ENCODE data around the gene PRDM11. TPM values are rescaled to one million over a fixed set of nuclear protein-coding genes. Genes with fewer than 3 reads are reported as not detected.

Gene PRDM11
- total RNA-seq, 1 donor from 2014 or later: 7.6 TPM

- DNase-seq (ENCODE audit: extremely low read depth, low read depth, low spot score): no peak
Observed at GRCh38 chr11:45156741-45157140, 10.3 kb downstream of the PRDM11 start.

DNA sequence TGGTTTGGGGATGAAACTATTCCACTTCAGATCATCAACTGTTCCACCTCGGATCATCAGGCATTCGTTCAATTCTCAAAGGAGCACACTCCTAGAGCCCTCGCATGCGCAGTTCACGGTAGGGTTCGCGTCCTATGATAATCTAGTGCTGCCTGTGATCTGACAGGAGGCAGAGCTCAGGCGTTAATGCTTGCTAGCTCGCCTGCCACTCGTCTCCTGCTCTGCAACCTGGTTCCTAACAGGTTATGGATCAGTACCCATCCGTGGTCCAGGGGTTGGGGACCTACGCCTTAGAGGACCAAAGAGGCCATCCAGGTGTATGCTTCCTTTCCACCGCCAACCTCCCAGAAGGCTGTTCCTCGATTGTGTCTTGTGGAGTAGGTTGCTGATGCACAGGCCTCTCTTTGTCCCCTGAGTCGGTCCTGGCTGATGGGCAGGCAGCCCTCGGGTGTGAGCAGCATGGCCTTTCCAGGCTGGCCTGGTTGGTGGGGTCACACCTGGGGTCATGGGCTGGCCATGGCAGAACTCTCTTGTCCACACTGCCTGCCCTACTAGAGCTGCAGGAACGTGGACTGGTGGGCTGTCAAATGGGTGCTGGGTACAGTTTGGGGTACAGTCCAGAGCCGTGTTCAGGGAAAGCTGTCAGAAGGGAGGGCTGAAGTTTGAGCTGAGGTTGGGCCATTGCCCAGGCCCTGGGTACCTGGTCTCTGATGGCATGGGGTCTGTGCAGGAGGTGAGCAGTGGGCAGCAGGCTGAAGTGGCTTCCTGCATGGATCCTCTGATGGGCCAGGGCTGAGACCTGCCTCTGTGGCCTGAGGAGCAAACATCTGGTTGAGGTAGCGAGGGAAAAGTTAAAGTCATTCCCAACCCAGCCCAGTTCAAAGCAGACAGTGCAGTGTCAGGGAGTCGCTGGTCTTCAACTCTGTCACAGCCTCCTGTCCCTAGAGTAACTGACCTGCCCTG is 11.1 kb downstream of the PRDM11 start:
- DNase-seq (ENCODE audit: extremely low read depth, low read depth, low spot score): no peak

GRCh38 chr11:45158210-45158731 is 11.8 kb downstream of the PRDM11 start:
- no peak for DNase-seq (ENCODE audit: extremely low read depth, low read depth, low spot score)

- DNase-seq (ENCODE audit: extremely low read depth, low read depth, low spot score): no peak
Observed at GRCh38 chr11:45158891-45159605, 12.6 kb downstream of the PRDM11 start.

GRCh38 chr11:45159781-45160365 is 13.4 kb downstream of the PRDM11 start:
- DNase-seq (ENCODE audit: extremely low read depth, low read depth, low spot score): no peak

DNA sequence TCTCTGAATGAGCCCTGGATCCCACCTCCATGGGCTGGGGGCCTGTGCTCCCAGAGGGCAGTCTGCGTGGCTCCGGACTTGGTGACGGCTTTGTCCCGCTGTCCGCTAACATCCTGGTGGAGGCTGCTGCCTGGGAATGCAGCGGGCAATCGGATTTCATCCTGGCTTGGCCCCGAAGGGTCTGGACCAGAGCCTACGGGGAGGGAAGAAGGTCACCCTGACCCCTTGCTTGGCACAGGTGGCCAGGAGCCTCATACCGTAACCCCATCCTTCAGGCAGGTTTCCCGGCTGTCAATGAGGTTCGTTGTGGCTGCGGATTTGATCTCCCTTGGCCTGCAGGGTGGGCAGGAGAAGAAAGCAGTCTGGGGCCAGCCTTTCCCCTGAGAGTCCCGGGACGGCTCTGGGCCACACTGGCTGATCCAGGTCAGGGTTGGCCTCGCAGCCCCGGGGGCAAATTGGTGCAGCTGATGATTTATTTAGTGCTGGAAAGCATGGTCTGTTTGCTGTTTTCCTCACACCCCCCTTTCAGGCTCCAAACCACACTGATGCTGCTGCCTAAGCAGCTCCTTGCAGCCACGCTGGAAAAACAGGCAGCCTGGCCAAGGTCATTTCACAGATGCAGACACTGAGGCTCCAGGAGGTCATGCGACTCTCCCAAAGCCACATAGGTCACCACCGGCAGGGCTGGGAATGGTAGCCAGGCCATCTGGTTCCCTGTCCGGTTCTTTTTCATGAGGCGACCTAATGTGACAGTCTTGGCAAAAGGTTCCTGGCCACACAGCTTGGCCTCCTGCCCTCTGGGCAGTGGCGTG is 15.0 kb downstream of the PRDM11 start:
- no peak for DNase-seq (ENCODE audit: extremely low read depth, low read depth, low spot score)

DNA sequence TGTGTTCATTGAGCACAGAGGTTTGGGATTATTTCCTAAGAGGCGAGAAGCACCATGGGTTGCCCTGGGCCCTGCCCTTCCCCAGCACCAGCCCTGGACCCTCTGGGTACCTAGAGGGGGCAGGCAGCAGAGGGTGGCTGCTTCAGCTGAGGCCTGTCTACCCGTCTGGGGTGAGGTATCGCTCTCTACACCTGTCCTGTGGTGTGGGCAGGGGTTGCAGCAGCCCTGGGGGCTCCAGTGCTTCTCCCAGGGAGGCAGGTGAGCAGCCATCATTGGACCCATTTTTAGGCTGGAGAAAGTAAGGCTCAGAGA is 15.6 kb downstream of the PRDM11 start:
- no peak for DNase-seq (ENCODE audit: extremely low read depth, low read depth, low spot score)

GRCh38 chr11:45162916-45163879 is 16.8 kb downstream of the PRDM11 start:
- no peak for DNase-seq (ENCODE audit: extremely low read depth, low read depth, low spot score)

DNA sequence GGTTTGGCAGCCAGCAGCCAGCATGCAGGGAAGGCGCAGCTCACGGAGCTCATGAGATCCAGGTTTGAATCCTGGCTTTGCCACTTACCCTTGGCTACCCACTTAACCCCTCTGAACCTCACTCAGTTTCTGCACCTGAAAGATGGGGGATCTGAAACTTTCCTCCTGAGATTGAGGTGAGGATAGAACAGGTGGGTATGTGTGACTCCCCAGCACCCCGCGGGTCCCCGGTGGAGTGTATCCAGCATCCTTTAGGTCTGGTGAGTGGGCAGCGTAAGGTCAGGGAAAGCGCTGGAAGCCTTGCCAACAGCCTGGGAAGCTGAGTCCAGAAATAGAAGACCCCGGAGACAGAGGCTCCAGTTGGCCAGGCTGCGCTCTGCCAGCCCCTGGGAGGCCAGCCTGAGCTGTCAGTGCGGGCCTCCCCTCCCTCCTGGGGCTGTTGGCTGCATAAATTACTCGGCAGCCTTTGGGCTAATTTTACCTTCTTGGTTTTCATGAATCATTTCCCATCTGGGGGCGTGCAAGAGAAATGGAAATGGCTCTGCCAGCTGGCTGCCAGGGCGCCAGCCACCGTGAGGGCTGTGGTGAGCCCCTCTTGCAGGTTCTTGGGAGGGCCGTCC is 17.6 kb downstream of the PRDM11 start:
- DNase-seq (ENCODE audit: extremely low read depth, low read depth, low spot score): no peak

DNA sequence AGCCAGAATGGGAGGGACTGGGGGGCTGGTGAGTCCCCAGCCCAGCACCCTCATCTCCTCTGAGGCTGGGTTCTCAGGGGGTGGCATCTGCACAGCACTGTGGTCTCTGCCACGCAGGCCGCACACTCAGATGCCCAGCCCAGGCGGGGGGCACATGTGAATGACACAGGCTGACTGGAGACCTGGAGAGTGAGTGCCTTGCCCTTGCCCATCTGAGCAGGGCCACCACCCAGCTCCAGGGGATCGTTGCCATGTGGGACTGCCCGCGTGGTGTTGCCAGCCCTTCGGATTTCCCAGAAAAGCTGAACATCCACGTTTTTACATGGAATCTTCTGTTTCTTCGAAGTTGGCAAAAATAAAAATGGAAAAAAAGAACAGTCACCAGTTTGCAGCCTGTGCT is 18.9 kb downstream of the PRDM11 start:
- DNase-seq (ENCODE audit: extremely low read depth, low read depth, low spot score): no peak

- no peak for DNase-seq (ENCODE audit: extremely low read depth, low read depth, low spot score)
Observed at GRCh38 chr11:45165806-45166603, 19.6 kb downstream of the PRDM11 start.

- no peak for DNase-seq (ENCODE audit: extremely low read depth, low read depth, low spot score)
Observed at GRCh38 chr11:45166604-45166897, 20.1 kb downstream of the PRDM11 start.

GRCh38 chr11:45167283-45167682 is 20.8 kb downstream of the PRDM11 start:
- no peak for DNase-seq (ENCODE audit: extremely low read depth, low read depth, low spot score)

GRCh38 chr11:45168366-45169130 is 22.1 kb downstream of the PRDM11 start:
- no peak for DNase-seq (ENCODE audit: extremely low read depth, low read depth, low spot score)

GRCh38 chr11:45169310-45170072 is 23.1 kb downstream of the PRDM11 start:
- no peak for DNase-seq (ENCODE audit: extremely low read depth, low read depth, low spot score)

DNA sequence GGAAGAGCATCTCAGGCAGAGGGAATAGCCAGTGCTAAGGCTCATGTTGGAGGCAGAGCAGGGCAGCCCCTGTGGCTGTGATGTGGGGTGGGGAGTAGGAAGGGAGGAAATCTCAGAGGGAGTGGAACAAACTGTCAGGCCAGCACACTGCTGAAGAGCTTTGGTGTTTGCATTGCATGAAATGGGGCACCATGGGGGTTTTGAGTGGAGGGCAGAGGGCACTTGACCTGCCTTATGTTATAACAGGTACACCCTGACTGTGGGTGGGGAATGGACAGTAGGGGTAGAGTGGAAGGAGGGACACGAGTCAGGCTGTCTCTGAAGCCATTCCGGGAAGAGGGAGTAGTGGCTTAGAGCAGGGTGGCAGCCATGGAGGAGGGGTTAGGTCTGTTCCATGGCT is 24.0 kb downstream of the PRDM11 start:
- DNase-seq (ENCODE audit: extremely low read depth, low read depth, low spot score): no peak

DNA sequence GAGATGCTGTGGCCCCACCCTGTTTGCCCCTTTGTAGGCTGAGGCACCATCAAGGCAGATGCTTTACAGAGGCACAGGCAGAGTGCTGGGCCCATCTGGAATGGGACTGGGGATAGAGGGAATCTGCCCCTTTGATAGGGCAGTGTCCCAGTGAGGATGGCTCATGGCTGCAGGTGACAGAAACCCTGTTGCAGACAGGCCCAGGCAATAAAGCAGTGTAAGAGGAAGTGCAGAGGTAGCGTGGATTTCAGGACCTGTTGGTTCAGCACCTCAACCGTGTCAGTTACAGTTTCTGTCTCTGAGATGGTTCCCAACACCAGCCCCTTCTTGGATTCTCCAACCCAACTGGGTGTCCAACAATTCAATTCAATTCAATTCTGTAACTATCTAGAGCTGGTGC is 25.1 kb downstream of the PRDM11 start:
- DNase-seq (ENCODE audit: extremely low read depth, low read depth, low spot score): no peak
